NOMO-1 (cell line): ENCODE data around the gene LONRF3.
"Not testable (repeated sequence)": the region's sequence is repeated elsewhere in the genome, so short reads cannot be mapped to it uniquely, and the experiment has no call there.

ENCODE experiments used
- DNase-seq, 2 experiments: peaks; one replicate each; lab custom pipeline; 2025; ENCODE audit not compliant: unreplicated experiment in 2 of 2; lab: John Stamatoyannopoulos, UW

Gene LONRF3

DNA sequence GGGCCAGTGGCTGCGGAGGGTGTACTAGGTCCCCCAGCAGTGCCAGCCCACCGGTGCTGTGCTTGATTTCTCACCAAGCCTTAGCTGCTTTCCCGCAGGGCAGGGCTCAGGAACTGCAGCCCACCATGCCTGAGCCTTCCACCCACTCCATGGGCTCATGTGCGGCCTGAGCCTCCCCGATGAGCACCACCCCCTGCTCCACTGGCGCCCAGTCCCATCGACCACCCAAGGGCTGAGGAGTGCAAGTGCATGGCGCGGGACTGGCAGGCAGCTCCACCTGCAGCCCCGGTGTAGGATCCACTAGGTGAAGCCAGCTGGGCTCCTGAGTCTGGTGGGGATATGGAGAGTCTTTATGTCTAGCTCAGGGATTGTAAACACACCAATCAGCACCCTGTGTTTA, 55.2 kb downstream of the LONRF3 start:
- DNase-seq, result not testable (repeated sequence)

DNA sequence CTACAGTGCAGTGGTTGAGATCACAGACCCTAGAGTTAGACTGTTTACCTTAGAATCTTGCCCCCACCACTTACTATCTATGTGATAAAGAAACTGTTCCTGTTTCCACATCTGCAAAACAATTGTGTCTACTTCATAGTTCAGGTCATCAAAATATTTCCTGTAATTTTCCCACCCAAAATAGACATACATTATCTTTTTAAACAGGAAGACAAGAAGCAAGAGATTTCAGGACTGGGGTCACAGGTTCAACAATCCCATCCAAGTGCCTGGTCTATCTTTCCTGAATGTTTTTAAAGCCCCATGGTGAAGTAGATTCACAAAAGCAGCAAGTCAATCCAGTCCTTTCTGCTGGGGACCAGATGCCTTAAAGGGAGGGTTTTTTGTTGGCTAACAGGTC, 56.6 kb downstream of the LONRF3 start:
- DNase-seq, result no peak

DNA sequence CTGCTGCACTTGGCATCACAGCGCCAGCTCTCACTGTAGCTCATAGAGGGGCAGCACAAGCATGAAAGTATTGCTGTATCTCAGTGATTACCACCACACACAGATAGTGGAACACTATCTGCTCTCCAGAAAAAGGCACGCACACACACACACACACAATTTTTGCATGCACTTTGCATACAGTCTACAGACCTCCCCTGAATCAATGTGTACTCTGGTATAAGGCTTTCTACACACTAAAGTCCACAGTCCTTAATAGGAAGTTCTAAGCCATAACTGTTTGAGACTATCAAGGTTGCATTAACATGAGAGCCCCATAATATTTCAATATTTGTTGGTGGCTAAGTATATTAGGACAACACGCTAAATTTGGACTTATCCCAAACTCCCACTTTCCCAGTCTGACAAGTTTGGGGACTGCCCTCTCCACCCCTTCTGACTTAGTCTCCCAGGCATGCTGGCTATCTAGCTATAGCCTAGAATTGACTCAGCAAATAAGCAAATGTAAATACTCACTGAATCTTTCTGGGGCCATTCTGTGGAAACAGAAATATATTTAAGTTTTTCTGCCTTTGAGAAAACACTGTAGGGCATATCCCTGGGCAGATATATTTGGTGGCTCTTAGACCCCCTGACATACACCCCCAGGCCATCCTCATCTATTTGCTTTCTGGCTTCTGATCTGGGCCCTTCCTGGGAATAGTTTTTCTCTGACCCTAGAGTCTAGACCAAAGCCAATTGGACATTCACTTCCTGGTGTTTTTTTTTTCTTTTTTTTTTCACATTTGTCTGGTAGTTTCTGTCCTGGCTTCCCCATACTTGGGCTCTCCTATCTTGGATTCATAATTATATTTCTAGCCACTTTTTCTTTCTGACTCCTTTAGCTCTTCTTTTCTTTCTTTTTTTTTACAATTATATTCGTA, 62.0 kb downstream of the LONRF3 start:
- DNase-seq, result no peak

- DNase-seq, result no peak
Observed at GRCh38 chrX:119040432-119040831, 66.0 kb downstream of the LONRF3 start.

DNA sequence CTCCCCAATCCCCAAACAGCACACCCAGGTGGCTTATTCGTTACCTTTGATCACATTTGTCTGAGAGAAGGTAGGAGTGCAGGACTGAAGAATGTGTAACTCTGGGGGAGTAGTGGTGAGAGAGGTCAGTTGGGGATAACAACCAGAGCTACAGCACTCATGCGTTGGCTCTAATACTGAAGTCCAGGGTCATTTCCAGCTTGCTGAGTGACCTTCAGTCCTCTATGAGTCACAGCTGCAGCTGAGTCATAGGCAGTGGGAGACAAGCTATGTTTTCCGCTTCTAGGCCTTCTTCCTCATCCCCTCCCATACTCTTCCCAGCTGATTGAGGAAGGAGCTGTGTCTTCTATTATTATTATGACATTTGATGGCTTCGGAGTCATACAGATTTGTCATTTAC, 66.8 kb downstream of the LONRF3 start:
- peak in 1 of 2 experiments; percentile 2 for DNase-seq

GRCh38 chrX:119042040-119042439, 67.6 kb downstream of the LONRF3 start:
- DNase-seq, result no peak

DNA sequence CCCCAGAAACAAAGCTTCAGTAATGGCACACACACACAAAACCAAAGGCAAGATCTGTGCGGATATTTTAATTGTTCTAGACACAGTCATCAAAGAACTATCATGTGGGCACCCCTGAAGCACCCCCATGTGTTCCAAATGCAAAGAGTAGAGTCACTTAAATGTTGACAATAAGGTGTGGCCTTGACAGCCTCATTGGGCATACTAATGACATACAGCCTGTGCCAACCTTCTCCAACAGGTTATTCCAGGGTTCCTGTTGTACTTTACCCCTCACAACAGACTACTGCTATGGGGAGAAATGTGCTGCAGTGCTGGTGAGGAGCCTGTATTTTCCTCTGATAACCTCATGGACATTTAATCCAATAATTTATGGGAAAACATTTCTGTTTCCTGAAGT, 68.6 kb downstream of the LONRF3 start:
- DNase-seq, result no peak

DNA sequence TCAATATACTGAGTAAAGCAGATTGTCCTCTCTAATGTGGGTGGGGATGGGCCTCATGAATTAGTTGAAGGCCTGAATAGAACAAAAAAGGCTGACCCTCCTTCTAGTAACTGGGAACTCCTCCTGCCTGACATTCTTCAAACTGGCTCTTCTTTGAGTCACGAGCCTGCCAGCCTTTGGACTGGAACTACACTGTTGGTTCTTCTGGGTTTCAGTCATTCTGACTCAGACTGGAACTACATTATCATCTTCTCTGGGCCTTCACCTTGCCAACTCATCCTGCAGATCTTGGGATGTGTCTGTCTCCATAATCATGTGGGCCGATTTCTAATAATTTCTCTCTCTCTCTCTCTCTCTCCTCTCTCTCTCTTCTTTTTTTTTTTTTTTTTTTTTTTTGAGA, 71.5 kb downstream of the LONRF3 start:
- no peak for DNase-seq

- no peak for DNase-seq
Observed at GRCh38 chrX:119055687-119056086, 81.3 kb downstream of the LONRF3 start.

DNA sequence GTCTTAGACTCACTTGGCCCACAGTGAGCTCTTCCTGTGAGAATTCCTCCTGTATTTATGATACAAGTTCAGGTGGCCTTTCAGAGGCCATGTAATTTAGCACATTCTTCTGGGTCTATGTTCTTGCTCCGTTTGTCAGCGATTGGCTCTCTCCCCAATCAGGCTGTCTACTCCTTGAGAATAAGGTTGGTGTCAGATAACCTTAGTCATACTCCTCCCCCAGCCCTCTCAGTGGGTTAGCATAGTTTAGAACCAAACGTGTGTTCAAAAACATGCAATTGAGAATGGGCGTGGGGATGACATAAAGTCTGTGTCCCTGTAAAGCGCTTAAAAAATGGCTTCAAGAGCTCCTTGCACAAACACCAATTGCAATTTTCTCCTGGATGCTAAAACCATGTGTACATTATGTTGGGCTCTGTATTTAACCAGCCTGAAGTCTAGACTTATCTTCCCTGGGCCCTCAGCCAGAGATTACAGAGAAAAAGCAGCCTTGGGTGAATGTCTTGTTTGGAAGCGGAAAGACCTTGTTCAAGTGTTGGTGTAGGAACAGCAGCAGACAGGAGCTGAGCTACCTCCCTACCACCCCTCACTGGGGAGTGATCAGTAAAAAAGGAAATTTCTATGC, 88.4 kb downstream of the LONRF3 start:
- DNase-seq, result no peak

DNA sequence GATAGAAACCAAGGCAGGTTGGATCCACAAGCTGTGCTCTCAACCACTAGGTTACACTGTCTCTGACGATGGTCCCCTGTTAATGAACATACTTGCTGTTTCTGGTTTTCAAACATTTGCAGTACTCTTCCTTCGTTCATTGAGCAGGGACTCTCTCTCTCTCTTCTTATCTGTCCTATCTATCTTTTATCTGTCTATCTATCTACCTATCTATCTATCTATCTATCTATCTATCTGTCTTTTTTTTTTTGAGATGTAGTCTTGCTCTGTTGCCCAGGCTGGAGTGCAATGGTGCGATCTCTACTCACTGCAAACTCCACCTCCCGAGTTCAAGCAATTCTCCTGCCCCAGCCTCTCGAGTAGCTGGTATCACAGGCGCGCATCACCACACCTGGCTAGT, 89.0 kb downstream of the LONRF3 start:
- DNase-seq, result no peak

DNA sequence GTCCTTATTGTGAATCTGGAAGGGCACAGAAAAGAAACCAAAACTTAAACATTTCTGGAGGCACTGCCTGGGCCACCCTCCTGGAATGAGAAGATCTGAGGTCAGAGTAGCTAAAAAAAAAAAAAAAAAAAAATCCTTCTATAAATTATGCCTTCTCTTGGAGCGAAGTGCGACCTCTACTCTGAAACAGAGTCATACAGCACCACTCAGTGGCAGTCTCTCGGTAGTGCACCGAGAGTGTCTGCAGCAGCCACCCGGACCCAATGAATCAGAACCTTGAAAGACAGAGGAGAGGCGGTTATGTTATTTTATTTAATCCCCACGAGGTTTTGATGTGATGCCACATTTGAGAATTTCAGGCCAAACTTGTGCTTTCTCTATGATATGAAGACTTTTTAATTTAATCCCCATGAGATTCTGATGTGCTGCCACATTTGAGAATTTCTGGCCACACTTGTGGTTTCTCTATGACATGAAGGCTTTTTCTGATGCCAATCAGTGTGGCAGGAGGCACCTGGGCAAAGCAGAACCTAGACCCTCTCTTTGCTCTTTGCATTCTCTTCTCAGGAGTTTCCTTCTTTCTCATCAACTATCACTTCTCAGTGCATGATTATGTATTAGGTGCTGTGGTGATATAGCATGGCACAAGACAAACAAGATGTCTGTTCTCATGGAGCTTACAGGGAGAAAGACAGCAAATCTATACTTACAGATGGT, 92.8 kb downstream of the LONRF3 start:
- peak in 1 of 2 experiments; percentile 27 for DNase-seq
